MM.1S (cell line): ENCODE measurements around the gene GRIK2.

Source experiments
- EZH2 ChIP-seq: fragments of 300-600 bp; sonication (generic); optimal IDR thresholded peaks from 2 replicates; pipeline ENCODE3; 2017; ENCODE audit warnings: low read depth, mild to moderate bottlenecking, antibody characterized with exemption, low read length, mixed read lengths
- EZH2phosphoT487 ChIP-seq: fragments of 300-600 bp; sonication (generic); IDR thresholded peaks from 2 replicates; pipeline ENCODE4 v1.6.1; 2018; ENCODE audit warnings: antibody characterized with exemption, low read length
- TF ChIP-seq, protein P1 (sequence below): fragments of 300-600 bp; sonication (generic); IDR thresholded peaks from 2 replicates; pipeline ENCODE4 v1.5.1; 2016; ENCODE audit warnings: antibody characterized with exemption, low read length, mixed read lengths

GRCh38 chr6:101429270-101429669 is 35.8 kb downstream of the GRIK2 start:
- TF ChIP-seq, protein P1, sequence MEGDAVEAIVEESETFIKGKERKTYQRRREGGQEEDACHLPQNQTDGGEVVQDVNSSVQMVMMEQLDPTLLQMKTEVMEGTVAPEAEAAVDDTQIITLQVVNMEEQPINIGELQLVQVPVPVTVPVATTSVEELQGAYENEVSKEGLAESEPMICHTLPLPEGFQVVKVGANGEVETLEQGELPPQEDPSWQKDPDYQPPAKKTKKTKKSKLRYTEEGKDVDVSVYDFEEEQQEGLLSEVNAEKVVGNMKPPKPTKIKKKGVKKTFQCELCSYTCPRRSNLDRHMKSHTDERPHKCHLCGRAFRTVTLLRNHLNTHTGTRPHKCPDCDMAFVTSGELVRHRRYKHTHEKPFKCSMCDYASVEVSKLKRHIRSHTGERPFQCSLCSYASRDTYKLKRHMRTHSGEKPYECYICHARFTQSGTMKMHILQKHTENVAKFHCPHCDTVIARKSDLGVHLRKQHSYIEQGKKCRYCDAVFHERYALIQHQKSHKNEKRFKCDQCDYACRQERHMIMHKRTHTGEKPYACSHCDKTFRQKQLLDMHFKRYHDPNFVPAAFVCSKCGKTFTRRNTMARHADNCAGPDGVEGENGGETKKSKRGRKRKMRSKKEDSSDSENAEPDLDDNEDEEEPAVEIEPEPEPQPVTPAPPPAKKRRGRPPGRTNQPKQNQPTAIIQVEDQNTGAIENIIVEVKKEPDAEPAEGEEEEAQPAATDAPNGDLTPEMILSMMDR = no peak
- TF ChIP-seq EZH2phosphoT487 = no peak
- no peak for TF ChIP-seq EZH2
